OCI-LY1 (cell line): ENCODE measurements around the gene NGFR.

Experiments
- EZH2 ChIP-seq: fragments of 200-600 bp; sonication (generic), shearing (Covaris generic); IDR thresholded peaks from 2 replicates; pipeline ENCODE4 v1.8.0; 2017; ENCODE audit warnings: borderline replicate concordance, mixed run types, mild to moderate bottlenecking, antibody characterized with exemption, low read length, moderate library complexity, mixed read lengths
- TF ChIP-seq, protein P1 (sequence below): fragments of 200-600 bp; sonication (generic), shearing (Covaris generic); IDR thresholded peaks from 2 replicates; pipeline ENCODE4 v1.5.1; 2017; ENCODE audit warnings: mild to moderate bottlenecking, antibody characterized with exemption, low read length, moderate library complexity, mixed read lengths

DNA sequence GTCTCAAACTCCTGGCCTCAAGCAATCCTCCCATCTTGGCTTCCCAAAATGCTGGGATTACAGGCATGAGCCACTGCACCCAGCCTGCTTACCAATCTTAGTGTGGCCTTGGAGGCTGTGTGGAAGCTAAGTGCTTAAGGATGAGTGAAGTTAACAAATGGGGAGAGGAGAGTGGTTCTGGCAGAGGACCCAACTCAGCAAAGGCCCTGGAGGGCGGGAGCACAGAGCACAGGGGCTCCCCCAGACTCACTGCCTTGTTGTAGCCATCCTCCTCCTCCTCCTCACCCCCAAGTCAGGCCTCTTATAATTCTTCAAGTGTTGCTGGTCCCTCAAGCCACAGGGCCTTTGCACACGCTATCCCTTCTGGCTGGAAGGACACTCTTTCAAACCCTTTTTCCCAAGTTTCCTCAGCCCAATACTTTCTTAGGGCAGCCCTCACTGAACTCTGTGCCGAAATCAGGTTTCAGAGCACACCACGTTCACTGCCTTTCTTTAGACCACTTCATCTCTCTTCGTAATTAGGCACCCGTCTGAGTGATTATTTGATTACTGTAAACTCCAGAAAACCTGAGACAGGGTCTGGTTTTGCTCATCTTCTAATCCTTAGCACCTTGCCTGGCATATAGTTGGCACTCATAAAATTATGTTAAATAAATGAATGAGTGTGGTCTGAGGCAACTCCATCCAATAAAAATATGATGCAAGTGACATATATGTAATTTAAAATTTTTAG, 23.4 kb downstream of the NGFR start:
- TF ChIP-seq, protein P1, sequence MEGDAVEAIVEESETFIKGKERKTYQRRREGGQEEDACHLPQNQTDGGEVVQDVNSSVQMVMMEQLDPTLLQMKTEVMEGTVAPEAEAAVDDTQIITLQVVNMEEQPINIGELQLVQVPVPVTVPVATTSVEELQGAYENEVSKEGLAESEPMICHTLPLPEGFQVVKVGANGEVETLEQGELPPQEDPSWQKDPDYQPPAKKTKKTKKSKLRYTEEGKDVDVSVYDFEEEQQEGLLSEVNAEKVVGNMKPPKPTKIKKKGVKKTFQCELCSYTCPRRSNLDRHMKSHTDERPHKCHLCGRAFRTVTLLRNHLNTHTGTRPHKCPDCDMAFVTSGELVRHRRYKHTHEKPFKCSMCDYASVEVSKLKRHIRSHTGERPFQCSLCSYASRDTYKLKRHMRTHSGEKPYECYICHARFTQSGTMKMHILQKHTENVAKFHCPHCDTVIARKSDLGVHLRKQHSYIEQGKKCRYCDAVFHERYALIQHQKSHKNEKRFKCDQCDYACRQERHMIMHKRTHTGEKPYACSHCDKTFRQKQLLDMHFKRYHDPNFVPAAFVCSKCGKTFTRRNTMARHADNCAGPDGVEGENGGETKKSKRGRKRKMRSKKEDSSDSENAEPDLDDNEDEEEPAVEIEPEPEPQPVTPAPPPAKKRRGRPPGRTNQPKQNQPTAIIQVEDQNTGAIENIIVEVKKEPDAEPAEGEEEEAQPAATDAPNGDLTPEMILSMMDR: no peak
- TF ChIP-seq EZH2: no peak
